Measurements from ENCODE around the gene CHST8.

The CHST8 gene

GRCh38 chr19:33639035-33639681 is 17.4 kb downstream of the CHST8 start:
- Histone ChIP-seq H3K27me3 (replicated peaks; ENCODE audit: control insufficient read depth, insufficient read depth, low read length) (no peaks in the 10 kb centered on the region), H3K4me3 (replicated peaks; ENCODE audit: low read depth, low read length) (no peak overlapping the region), H3K36me3 (ENCODE audit: control insufficient read depth, insufficient read depth, low read length) (no peaks in the 10 kb centered on the region)
- no peak for DNase-seq (ENCODE audit: extremely low read depth, insufficient read length)
- TF ChIP-seq, protein P1, sequence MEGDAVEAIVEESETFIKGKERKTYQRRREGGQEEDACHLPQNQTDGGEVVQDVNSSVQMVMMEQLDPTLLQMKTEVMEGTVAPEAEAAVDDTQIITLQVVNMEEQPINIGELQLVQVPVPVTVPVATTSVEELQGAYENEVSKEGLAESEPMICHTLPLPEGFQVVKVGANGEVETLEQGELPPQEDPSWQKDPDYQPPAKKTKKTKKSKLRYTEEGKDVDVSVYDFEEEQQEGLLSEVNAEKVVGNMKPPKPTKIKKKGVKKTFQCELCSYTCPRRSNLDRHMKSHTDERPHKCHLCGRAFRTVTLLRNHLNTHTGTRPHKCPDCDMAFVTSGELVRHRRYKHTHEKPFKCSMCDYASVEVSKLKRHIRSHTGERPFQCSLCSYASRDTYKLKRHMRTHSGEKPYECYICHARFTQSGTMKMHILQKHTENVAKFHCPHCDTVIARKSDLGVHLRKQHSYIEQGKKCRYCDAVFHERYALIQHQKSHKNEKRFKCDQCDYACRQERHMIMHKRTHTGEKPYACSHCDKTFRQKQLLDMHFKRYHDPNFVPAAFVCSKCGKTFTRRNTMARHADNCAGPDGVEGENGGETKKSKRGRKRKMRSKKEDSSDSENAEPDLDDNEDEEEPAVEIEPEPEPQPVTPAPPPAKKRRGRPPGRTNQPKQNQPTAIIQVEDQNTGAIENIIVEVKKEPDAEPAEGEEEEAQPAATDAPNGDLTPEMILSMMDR (IDR thresholded peaks at IDR 0.05; ENCODE audit: insufficient read depth, low read length, poor library complexity, severe bottlenecking): no peak

- H3K27me3 ChIP-seq (replicated peaks; ENCODE audit: control insufficient read depth, insufficient read depth, low read length): no peaks in the 10 kb centered on the region
- no peaks in the 10 kb centered on the region for H3K36me3 ChIP-seq (ENCODE audit: control insufficient read depth, insufficient read depth, low read length)
- no peak for DNase-seq (ENCODE audit: extremely low read depth, insufficient read length)
- H3K4me3 ChIP-seq (replicated peaks; ENCODE audit: low read depth, low read length): no peak overlapping the region
- TF ChIP-seq, protein P1 (IDR thresholded peaks at IDR 0.05; ENCODE audit: insufficient read depth, low read length, poor library complexity, severe bottlenecking): no peak
Observed at GRCh38 chr19:33640773-33641172, 19.0 kb downstream of the CHST8 start.

GRCh38 chr19:33641261-33641660 is 19.5 kb downstream of the CHST8 start:
- DNase-seq (ENCODE audit: extremely low read depth, insufficient read length): no peak
- Histone ChIP-seq H3K27me3 (replicated peaks; ENCODE audit: control insufficient read depth, insufficient read depth, low read length) (no peaks in the 10 kb centered on the region), H3K36me3 (ENCODE audit: control insufficient read depth, insufficient read depth, low read length) (no peaks in the 10 kb centered on the region), H3K4me3 (replicated peaks; ENCODE audit: low read depth, low read length) (no peak overlapping the region)
- TF ChIP-seq, protein P1 (IDR thresholded peaks at IDR 0.05; ENCODE audit: insufficient read depth, low read length, poor library complexity, severe bottlenecking): no peak

DNA sequence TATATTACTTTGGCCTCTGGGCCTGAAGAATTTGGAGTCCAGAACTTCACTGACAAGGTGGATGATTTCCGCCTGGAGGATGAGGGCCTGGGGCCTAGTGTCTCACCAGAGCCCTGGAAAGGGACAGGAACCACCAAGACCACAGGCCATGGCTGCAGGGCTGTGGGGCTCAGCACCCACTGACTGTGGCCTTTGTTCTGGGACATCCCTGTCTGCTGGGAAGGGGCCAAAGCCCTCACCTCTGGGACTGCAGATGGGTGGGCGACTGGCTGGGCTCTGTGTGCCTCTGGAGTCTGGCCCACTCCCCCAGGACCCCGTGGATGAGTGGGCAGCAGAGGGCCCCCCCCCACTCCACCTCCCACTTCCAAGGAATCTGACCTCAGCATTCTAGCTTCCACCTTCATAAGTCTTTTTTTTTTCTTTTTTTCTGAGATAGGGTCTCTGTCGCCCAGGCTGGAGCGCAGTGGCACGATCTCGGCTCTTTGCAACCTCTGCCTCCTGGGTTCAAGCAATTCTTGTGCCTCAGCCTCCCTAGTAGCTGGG is 20.3 kb downstream of the CHST8 start:
- no peaks in the 10 kb centered on the region for H3K36me3 ChIP-seq (ENCODE audit: control insufficient read depth, insufficient read depth, low read length)
- H3K27me3 ChIP-seq (replicated peaks; ENCODE audit: control insufficient read depth, insufficient read depth, low read length): no peaks in the 10 kb centered on the region
- H3K4me3 ChIP-seq (replicated peaks; ENCODE audit: low read depth, low read length): no peak overlapping the region
- DNase-seq (ENCODE audit: extremely low read depth, insufficient read length): no peak
- TF ChIP-seq, protein P1 (IDR thresholded peaks at IDR 0.05; ENCODE audit: insufficient read depth, low read length, poor library complexity, severe bottlenecking): no peak

GRCh38 chr19:33644284-33644836 is 22.6 kb downstream of the CHST8 start:
- H3K36me3 ChIP-seq (ENCODE audit: control insufficient read depth, insufficient read depth, low read length): no peaks in the 10 kb centered on the region
- TF ChIP-seq, protein P1 (IDR thresholded peaks at IDR 0.05; ENCODE audit: insufficient read depth, low read length, poor library complexity, severe bottlenecking): no peak

More at GRCh38 chr19:33644284-33644836, 22.6 kb downstream of the CHST8 start:
- DNase-seq (ENCODE audit: extremely low read depth, insufficient read length): no peak
- Histone ChIP-seq H3K4me3 (replicated peaks; ENCODE audit: low read depth, low read length) (no peak overlapping the region), H3K27me3 (replicated peaks; ENCODE audit: control insufficient read depth, insufficient read depth, low read length) (no peaks in the 10 kb centered on the region)

Measured in GM06990 (cell line).